Right lobe of liver (tissue), 6 donors: ENCODE results near the gene ACTL6B. TPM values are rescaled to one million over a fixed set of nuclear protein-coding genes. Genes with fewer than 3 reads are reported as not detected.
A peak's percentile ranks its signal among the peaks of the same experiment; 100 is the strongest.

Source experiments
- ATAC-seq, 4 donors: fragments of 200-7000 bp; cut with Tn5 transposase; one replicate each; pipeline ENCODE4 v1.9.1; 2020; ENCODE audit warnings: mild to moderate bottlenecking in 4 of 4, moderate library complexity in 4 of 4
- DNase-seq, 3 donors: peaks; one replicate each; pipeline ENCODE4 v3.0.0-alpha.2; 2020
- H3K27ac ChIP-seq, 3 donors: fragments of 200-600 bp; one replicate each; pipeline ENCODE4 v1.8.0; 2022
- H3K27me3 ChIP-seq, 2 donors: fragments of 200-600 bp; one replicate each; pipeline ENCODE4 v1.8.0; 2022
- H3K36me3 ChIP-seq, 4 donors: fragments of 200-600 bp; sonication (generic) in 1 of 4; one replicate each; pipeline versions ENCODE4 v1.5.1 to v1.8.0; 2017 to 2022; ENCODE audit warnings: control low read depth in 1 of 4
- H3K4me1 ChIP-seq, 4 donors: fragments of 200-600 bp; sonication (generic) in 1 of 4; one replicate each; pipeline versions ENCODE4 v1.5.1 to v1.8.0; 2017 to 2022; ENCODE audit warnings: control low read depth in 1 of 4
- H3K4me3 ChIP-seq, 3 donors: fragments of 200-600 bp; one replicate each; pipeline ENCODE4 v1.8.0; 2022
- H3K9me3 ChIP-seq, 4 donors: fragments of 200-600 bp; sonication (generic) in 1 of 4; one replicate each; pipeline versions ENCODE4 v1.5.1 to v1.8.0; 2017 to 2022; ENCODE audit warnings: control low read depth in 1 of 4
- CTCF ChIP-seq, 4 donors: fragments of 200-600 bp in 3 of 4; fragments of 450-650 bp in 1 of 4; IDR thresholded peaks; one replicate each; pipeline versions ENCODE4 v1.5.1 to v1.8.0; 2016 to 2022; ENCODE audit warnings: antibody characterized with exemption in 4 of 4, mild to moderate bottlenecking in 2 of 4
- POLR2A ChIP-seq: fragments of 450-650 bp; IDR thresholded peaks from one replicate; pipeline ENCODE4 v1.6.1; 2017; ENCODE audit warnings: antibody characterized with exemption, mild to moderate bottlenecking
- WGBS: methylation state at CpG from one replicate; pipeline ENCODE4 v1.1.6; 2018; ENCODE audit warnings: low coverage, low lambda C conversion rate; ENCODE audit not compliant: insufficient coverage; ENCODE audit errors: missing lambda C conversion rate; 5-methylcytosine and 5-hydroxymethylcytosine counted together
- intact Hi-C, 2 donors: fragments of 100-400 bp; cut with DNase I; formaldehyde crosslinking; loops; one replicate each; pipeline versions ENCODE4 v1.11.2 to v1.14.1; 2022
- total RNA-seq, 6 experiments: library from RNA; depleted of rRNA in 2 of 6; stranded (reverse); fragments of >200 nt in 2 of 6; fragmentation: NEBNext Ultra II Directional in 3 of 6; extraction: Animal tissue kit (Norgen Biotek cat#: 25700) in 3 of 6; gene quantifications; one replicate each; pipeline versions ENCODE4 v1.1.0 to v1.2.4, GENCODE V29; 2016 to 2023
- donor health status: DM: no; HTN: yes; CAD: no.
- donor health status: DM: no; HTN: no; CAD: no.
- donor health status: DM: no; HTN: no; CAD: no.
- donor health status: DM: no; HTN: yes; CAD: no.
- donor health status: DM: no; HTN: yes; CAD: no.

The ACTL6B gene
- total RNA-seq, 6 experiments from 2014 or later = not detected

DNA sequence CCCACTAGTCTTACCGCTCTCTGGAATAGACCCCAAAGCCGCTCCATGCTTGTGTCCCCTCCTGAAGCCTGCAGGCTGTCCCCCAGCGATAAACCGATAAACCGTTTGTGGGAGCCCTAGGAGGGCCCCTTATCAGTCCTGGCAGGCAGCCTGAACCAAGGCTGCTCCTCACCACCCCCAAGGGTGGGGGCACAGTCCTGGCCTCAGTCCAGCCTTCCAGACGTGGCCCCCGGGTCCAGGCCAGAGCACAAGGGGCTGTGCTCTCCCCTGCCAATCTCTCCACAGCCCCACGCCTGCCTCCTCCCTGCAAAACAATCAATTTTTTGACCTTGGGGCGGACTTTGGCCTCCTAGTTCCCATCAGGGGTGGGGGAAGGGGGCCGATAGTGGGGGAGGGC lies 14.8 kb downstream of the ACTL6B start, which contains the start of gene TFR2:
TFR2 (minus strand) TSS at position 90 of the 397 bp plus-strand sequence; CDS start at position 47, 43 bp downstream.
- TF ChIP-seq CTCF (IDR thresholded peaks at IDR 0.05) = no peak
- TF ChIP-seq POLR2A = no peak
- Histone ChIP-seq H3K27ac (peak within 1 kb of the TSS; percentile 68 to 92 (median 83)), H3K36me3 (peaks cover 0 to 9% (median 0%) of the 10 kb centered on the region in 4 donors), H3K27me3 (no peaks in the 10 kb centered on the region), H3K4me3 (peak within 1 kb of the TSS; percentile 59 to 87 (median 66)), H3K9me3 (no peaks in the 10 kb centered on the region), H3K4me1 (peaks cover 0 to 13% (median 3%) of the 10 kb centered on the region in 4 donors)
- DNase-seq (peak; percentile 65 to 86 (median 82)), ATAC-seq (peak; percentile 73 to 78 (median 76))
- intact Hi-C loops = no loop called here
- 0% methylated on average over 1 of the region's 10 CpGs for WGBS

GRCh38 chr7:100640517-100641440 lies 15.5 kb downstream of the ACTL6B start:
- Histone ChIP-seq H3K27ac (peak overlapping the region; percentile 68 to 92 (median 83)), H3K27me3 (no peaks in the 10 kb centered on the region), H3K4me3 (peak overlapping the region; percentile 59 to 87 (median 66)), H3K36me3 (peaks cover 0 to 16% (median 1%) of the 10 kb centered on the region in 4 donors), H3K9me3 (no peaks in the 10 kb centered on the region), H3K4me1 (peaks cover 0 to 13% (median 3%) of the 10 kb centered on the region in 4 donors)
- ATAC-seq (peak; percentile 21 to 53 (median 40)), DNase-seq (peak in 2 of 3 donors; percentile 60 to 68)
- intact Hi-C loops = no loop called here
- 14% methylated on average over 15 of the region's 24 CpGs for WGBS
- TF ChIP-seq CTCF (IDR thresholded peaks at IDR 0.05) = no peak
- TF ChIP-seq POLR2A = no peak

- no peak for TF ChIP-seq CTCF (IDR thresholded peaks at IDR 0.05)
- no peak for TF ChIP-seq POLR2A
- no peaks in the 10 kb centered on the region for H3K9me3 ChIP-seq
- WGBS = 37% methylated on average over 12 of the region's 17 CpGs
- peaks cover 0 to 13% (median 3%) of the 10 kb centered on the region in 4 donors for H3K4me1 ChIP-seq
- H3K4me3 ChIP-seq = peak overlapping the region; percentile 59 to 87 (median 66)
- H3K27ac ChIP-seq = peak overlapping the region; percentile 68 to 92 (median 83)
- intact Hi-C loops = loop anchor here in 1 of 2 donors (10.0 kb wide), 1 partner anchor 45 kb away; no protein-coding TSS in a partner anchor
- H3K27me3 ChIP-seq = no peaks in the 10 kb centered on the region
- H3K36me3 ChIP-seq = peaks cover 0 to 18% (median 6%) of the 10 kb centered on the region in 4 donors
- no peak for ATAC-seq
- no peak for DNase-seq
Measured at GRCh38 chr7:100639995-100640516, 16.2 kb downstream of the ACTL6B start.

DNA sequence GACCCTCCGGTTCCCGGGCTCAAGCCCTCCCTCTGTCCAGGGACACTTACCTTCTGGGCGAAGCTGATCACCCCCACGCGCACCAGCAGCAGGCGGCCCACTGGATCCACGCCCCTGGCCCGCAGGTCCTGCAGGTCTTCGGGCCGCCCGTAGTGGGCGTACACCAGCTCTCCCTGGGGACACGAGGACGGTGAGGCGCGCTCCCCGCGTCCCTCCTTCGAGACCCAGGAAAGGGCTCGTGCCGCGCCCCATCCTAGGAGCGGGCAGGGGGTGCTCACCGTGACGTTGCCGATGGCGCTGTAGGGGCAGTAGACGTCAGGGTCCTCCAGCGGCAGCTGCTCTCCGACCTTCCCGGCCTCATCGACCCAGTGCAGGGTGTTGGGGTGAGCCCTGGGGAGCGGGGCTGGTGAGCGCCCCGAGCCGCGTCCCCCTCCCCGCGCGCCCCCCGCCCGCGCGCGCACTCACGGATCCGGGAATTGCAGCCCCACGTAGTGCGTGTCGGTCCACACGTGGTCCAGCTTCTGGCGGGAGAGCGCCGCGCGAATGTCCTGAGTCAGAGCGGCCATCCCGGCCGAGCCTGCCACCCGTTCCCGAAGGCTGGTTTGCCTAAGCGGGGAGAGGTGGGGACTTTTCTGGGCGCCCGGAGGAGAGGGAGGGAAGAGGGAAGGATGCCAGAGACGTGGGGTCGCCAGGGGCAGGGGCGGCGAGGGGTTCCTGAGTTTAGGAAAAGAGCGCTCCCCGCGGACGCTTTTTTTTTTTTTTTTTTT lies 23.1 kb downstream of the ACTL6B start:
- intact Hi-C loops = loop anchor here in 1 of 2 donors (10.0 kb wide), 1 partner anchor 52 kb away; no protein-coding TSS in a partner anchor
- Histone ChIP-seq H3K27me3 (no peaks in the 10 kb centered on the region), H3K36me3 (peaks cover 0 to 73% (median 35%) of the 10 kb centered on the region in 4 donors), H3K4me1 (no peaks in the 10 kb centered on the region), H3K27ac (no peak overlapping the region), H3K4me3 (peak overlapping the region; percentile 23 to 30 (median 27)), H3K9me3 (no peaks in the 10 kb centered on the region)
- ATAC-seq (peak; percentile 24 to 47 (median 42)), DNase-seq (peak in 1 of 3 donors; percentile 42)
- TF ChIP-seq CTCF (IDR thresholded peaks at IDR 0.05) (no peak), POLR2A (no peak)
- 42% methylated on average over 19 of the region's 72 CpGs for WGBS
